ENCODE results near the gene LRMDA. TPM values are rescaled to one million over a fixed set of nuclear protein-coding genes. Genes with fewer than 3 reads are reported as not detected.

Gene LRMDA
- total RNA-seq, 2 experiments from 2014 or later = not detected

DNA sequence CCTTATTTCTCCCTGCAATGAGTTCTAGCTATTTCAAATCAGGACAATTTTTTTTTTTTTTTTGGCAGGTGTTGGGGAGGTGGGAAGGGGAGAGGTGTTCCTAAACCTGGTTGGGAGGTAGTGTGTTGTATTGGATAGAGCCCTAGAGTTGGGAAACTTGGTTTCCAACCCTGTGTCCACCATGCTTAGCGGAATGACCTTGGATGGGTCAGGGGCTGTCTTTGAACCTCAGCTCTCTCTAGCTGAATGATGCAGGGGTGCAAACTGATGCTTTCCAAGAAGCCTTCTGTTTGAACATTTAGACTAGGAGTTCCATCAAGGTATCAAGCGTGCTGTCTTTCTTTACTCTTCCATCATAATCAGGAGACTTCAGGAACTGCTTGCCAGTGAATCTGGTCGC lies 332.2 kb downstream of the LRMDA start:
- no peak overlapping the region for H3K4me3 ChIP-seq (ENCODE audit: low read length)
- DNase-seq = no peak
- Mint-ChIP-seq H3K27ac (no peak overlapping the region), H3K27me3 (peaks cover 8% of the 10 kb centered on the region), H3K4me1 (ENCODE audit: low read depth) (no peaks in the 10 kb centered on the region), H3K36me3 (ENCODE audit: low read depth) (no peaks in the 10 kb centered on the region), H3K9me3 (no peaks in the 10 kb centered on the region), H3K4me3 (no peak overlapping the region)
- CTCF ChIA-PET = no interaction called here
- intact Hi-C loops (cut with DNase I, micrococcal nuclease) = no loop called here
- H3K4me1 ChIP-seq (ENCODE audit: insufficient read depth, low read length) = no peaks in the 10 kb centered on the region
- H3K9me3 ChIP-seq (ENCODE audit: control insufficient read depth in 1 of 2, insufficient read depth in 1 of 2, low read length in 2 of 2) = no peaks in the 10 kb centered on the region
- POLR2A ChIA-PET = no interaction called here
- H3K36me3 ChIP-seq (ENCODE audit: insufficient read depth, low read length) = no peaks in the 10 kb centered on the region
- no peak for ATAC-seq (ENCODE audit: poor library complexity)
- no peak overlapping the region for H3K27ac ChIP-seq (ENCODE audit: low read depth in 1 of 2, low read length in 2 of 2)
- TF ChIP-seq, protein P1, sequence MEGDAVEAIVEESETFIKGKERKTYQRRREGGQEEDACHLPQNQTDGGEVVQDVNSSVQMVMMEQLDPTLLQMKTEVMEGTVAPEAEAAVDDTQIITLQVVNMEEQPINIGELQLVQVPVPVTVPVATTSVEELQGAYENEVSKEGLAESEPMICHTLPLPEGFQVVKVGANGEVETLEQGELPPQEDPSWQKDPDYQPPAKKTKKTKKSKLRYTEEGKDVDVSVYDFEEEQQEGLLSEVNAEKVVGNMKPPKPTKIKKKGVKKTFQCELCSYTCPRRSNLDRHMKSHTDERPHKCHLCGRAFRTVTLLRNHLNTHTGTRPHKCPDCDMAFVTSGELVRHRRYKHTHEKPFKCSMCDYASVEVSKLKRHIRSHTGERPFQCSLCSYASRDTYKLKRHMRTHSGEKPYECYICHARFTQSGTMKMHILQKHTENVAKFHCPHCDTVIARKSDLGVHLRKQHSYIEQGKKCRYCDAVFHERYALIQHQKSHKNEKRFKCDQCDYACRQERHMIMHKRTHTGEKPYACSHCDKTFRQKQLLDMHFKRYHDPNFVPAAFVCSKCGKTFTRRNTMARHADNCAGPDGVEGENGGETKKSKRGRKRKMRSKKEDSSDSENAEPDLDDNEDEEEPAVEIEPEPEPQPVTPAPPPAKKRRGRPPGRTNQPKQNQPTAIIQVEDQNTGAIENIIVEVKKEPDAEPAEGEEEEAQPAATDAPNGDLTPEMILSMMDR (IDR thresholded peaks at IDR 0.05) = no peak
- no peaks in the 10 kb centered on the region for H3K27me3 ChIP-seq (ENCODE audit: control insufficient read depth in 1 of 2, insufficient read depth in 2 of 2, low read length in 2 of 2)

DNA sequence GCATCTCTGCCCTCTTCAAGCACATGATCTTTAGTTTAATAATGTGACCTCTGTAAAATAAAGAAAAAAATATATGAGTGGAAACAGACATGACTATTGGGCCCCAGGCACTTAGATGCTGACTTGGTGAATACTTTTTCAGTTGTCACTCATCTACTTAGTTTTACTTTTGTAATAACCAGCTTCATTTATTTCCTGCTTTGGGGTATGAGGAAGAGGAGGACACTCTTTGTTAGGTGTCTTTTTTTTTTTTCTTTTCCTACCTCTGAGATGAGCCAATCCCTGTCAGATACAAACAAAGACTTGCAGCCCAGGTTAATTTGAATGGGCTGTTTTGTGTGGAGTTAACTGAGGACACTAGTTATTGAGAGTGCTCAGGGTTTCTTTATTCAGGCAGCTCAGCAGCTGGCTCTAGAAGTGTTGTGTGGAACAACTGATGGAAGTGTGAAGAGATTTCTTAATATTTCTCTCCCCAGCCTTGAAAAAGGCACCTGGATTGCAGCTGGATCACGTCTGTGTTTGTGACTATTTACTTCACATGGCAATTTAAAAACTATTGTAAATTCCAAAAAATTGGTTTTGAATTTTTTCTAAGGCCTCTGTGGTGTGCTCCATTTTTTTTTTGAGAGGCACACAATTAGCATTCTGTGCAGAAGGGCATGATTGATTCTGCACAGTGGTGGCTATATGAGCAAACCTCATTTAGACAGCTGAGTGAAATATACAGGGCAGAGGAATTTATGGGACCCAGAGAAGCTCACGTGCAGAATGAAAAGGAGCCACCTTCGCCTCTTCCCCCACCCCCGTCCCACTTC lies 333.8 kb downstream of the LRMDA start:
- H3K9me3 Mint-ChIP-seq = no peaks in the 10 kb centered on the region
- no peak overlapping the region for H3K27ac Mint-ChIP-seq
- Histone ChIP-seq H3K9me3 (ENCODE audit: control insufficient read depth in 1 of 2, insufficient read depth in 1 of 2, low read length in 2 of 2) (no peaks in the 10 kb centered on the region), H3K4me3 (ENCODE audit: low read length) (no peak overlapping the region), H3K27me3 (ENCODE audit: control insufficient read depth in 1 of 2, insufficient read depth in 2 of 2, low read length in 2 of 2) (no peaks in the 10 kb centered on the region), H3K36me3 (ENCODE audit: insufficient read depth, low read length) (no peaks in the 10 kb centered on the region), H3K27ac (ENCODE audit: low read depth in 1 of 2, low read length in 2 of 2) (no peak overlapping the region), H3K4me1 (ENCODE audit: insufficient read depth, low read length) (no peaks in the 10 kb centered on the region)
- DNase-seq = no peak
- TF ChIP-seq, protein P1 (IDR thresholded peaks at IDR 0.05) = no peak
- intact Hi-C loops (cut with DNase I, micrococcal nuclease) = no loop called here
- peaks cover 6% of the 10 kb centered on the region for H3K27me3 Mint-ChIP-seq
- ChIA-PET CTCF (no interaction called here), POLR2A (no interaction called here)
- ATAC-seq (ENCODE audit: poor library complexity) = no peak
- no peaks in the 10 kb centered on the region for H3K4me1 Mint-ChIP-seq (ENCODE audit: low read depth)
- no peaks in the 10 kb centered on the region for H3K36me3 Mint-ChIP-seq (ENCODE audit: low read depth)
- no peak overlapping the region for H3K4me3 Mint-ChIP-seq

DNA sequence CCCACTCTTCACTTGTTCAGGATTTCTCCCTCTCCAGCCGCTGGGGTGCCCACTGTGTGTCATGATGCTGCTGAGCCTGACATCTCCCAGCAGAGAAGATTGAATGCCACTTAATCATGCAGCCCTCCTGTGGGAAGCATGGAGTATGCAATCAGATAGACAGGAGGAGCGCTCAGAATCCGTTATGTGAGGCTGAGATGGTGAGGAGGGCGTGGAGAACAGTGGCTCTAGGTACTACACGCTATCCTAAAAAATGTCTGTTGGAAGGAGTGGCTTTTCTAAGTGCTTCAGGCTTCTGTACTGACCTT lies 334.3 kb downstream of the LRMDA start:
- no peaks in the 10 kb centered on the region for H3K36me3 ChIP-seq (ENCODE audit: insufficient read depth, low read length)
- DNase-seq (no peak), ATAC-seq (ENCODE audit: poor library complexity) (no peak)
- Mint-ChIP-seq H3K9me3 (no peaks in the 10 kb centered on the region), H3K4me1 (ENCODE audit: low read depth) (no peaks in the 10 kb centered on the region), H3K4me3 (no peak overlapping the region), H3K27ac (no peak overlapping the region), H3K36me3 (ENCODE audit: low read depth) (no peaks in the 10 kb centered on the region), H3K27me3 (peaks cover 6% of the 10 kb centered on the region)
- H3K27me3 ChIP-seq (ENCODE audit: control insufficient read depth in 1 of 2, insufficient read depth in 2 of 2, low read length in 2 of 2) = no peaks in the 10 kb centered on the region
- no peak overlapping the region for H3K27ac ChIP-seq (ENCODE audit: low read depth in 1 of 2, low read length in 2 of 2)
- TF ChIP-seq, protein P1 (IDR thresholded peaks at IDR 0.05) = no peak
- no peaks in the 10 kb centered on the region for H3K4me1 ChIP-seq (ENCODE audit: insufficient read depth, low read length)
- no peaks in the 10 kb centered on the region for H3K9me3 ChIP-seq (ENCODE audit: control insufficient read depth in 1 of 2, insufficient read depth in 1 of 2, low read length in 2 of 2)
- intact Hi-C loops (cut with DNase I, micrococcal nuclease) = no loop called here
- POLR2A ChIA-PET = no interaction called here
- CTCF ChIA-PET = no interaction called here
- no peak overlapping the region for H3K4me3 ChIP-seq (ENCODE audit: low read length)
